ENCODE data around the gene UBASH3B. TPM values are rescaled to one million over a fixed set of nuclear protein-coding genes. Genes with fewer than 3 reads are reported as not detected.

Gene UBASH3B
- total and polyA plus RNA-seq, 2 of the 13 experiments (the other 11 are each of a cell fraction or from before 2014, with no cell fraction given) = 4.4 to 7.6 TPM

DNA sequence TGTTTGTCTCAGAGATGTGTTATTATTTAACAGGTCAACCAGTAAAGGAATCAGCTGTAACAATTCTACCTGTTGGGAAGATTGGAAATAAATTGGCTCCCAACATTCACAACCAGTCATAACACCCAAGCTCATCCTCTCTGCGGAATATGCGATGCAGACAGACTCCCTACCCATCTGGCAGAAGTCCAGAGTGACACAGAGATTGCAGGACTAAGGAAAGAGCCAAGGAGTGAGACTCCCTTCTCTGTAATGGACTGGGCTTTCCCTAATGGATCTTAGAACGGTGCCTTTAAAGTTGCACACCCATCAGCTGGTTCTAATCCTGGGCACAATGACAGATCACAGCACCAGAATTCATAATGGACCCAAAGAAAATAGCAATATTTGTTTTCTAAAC, 27.8 kb upstream of the UBASH3B start:
- FAIRE-seq = no peak

More for the DNA sequence above, 27.8 kb upstream of the UBASH3B start:
- ChIA-PET CTCF (ENCODE audit: low intra/inter-chr PET ratio, low total read pairs) (interaction anchor here (3.0 kb wide), 1 partner anchor 226 kb away, joined by 16 read pairs; no protein-coding TSS in a partner anchor), POLR2A (no interaction called here)
- Histone ChIP-seq H3K4me2 (ENCODE audit: low read depth, low read length) (no peak overlapping the region), H3K9me3 (ENCODE audit: low read length) (no peaks in the 10 kb centered on the region), H3K9ac (ENCODE audit: insufficient read depth, low read depth, low read length) (no peak overlapping the region), H3K79me2 (ENCODE audit: insufficient read depth, low read length) (no peaks in the 10 kb centered on the region), H3K27ac (ENCODE audit: extremely low read length, insufficient read depth, low read length) (no peak overlapping the region), H3K36me3 (replicated peaks in 1 of 2; ENCODE audit: control insufficient read depth in 1 of 2, insufficient read depth in 2 of 2, low read length in 2 of 2) (no peaks in the 10 kb centered on the region), H2AFZ (ENCODE audit: low read length) (no peak overlapping the region), H3K4me3 (replicated peaks in 1 of 3; ENCODE audit: insufficient read depth in 1 of 3, low read depth in 2 of 3, low read length in 3 of 3) (no peak overlapping the region), H3K27me3 (ENCODE audit: control insufficient read depth in 1 of 2, insufficient read depth in 2 of 2, low read length in 2 of 2) (peaks cover 6 to 20% of the 10 kb centered on the region in 2 experiments; a peak in 4 of 5 replicates), H4K20me1 (ENCODE audit: insufficient read depth, low read length) (no peaks in the 10 kb centered on the region), H3K4me1 (ENCODE audit: insufficient read depth, low read length) (peaks cover 12% of the 10 kb centered on the region)
- no peak for ATAC-seq
- no TSS peak for BruUV-seq (replicated peaks)
- DNase-seq (ENCODE audit: low spot score) = no peak
- in situ Hi-C loops (cut with HindIII; ENCODE audit: extremely low pct_ligation_motif_present, low pct_unique_long_range_greater_than_20kb) = no loop called here
- 0% methylated on average over 3 of the region's 3 CpGs for WGBS (ENCODE audit: low lambda C conversion rate)
- TF ChIP-seq KLF6 (CRISPR knock-in tag; IDR thresholded peaks at IDR 0.05) (no peak), ZNF878 (CRISPR knock-in tag; IDR thresholded peaks at IDR 0.05) (no peak), ZFP36L2 (CRISPR knock-in tag; IDR thresholded peaks at IDR 0.05) (no peak), HMGA1 (CRISPR knock-in tag; conservative IDR thresholded peaks at IDR 0.05) (no peak), NR2F2 (IDR thresholded peaks at IDR 0.05; ENCODE audit: borderline replicate concordance, low read depth) (no peak), SAP130 (CRISPR knock-in tag; IDR thresholded peaks at IDR 0.05; ENCODE audit: low read depth) (no peak), KAT8 (CRISPR knock-in tag; IDR thresholded peaks at IDR 0.05) (no peak), NCOA2 (CRISPR knock-in tag; IDR thresholded peaks at IDR 0.05) (no peak), ZNF263 (CRISPR knock-in tag; IDR thresholded peaks at IDR 0.05) (no peak), ZBTB38 (CRISPR knock-in tag; IDR thresholded peaks at IDR 0.05) (no peak), ESRRA (CRISPR knock-in tag; IDR thresholded peaks at IDR 0.05; ENCODE audit: low read depth) (no peak)
- TF ChIP-seq, protein P1, sequence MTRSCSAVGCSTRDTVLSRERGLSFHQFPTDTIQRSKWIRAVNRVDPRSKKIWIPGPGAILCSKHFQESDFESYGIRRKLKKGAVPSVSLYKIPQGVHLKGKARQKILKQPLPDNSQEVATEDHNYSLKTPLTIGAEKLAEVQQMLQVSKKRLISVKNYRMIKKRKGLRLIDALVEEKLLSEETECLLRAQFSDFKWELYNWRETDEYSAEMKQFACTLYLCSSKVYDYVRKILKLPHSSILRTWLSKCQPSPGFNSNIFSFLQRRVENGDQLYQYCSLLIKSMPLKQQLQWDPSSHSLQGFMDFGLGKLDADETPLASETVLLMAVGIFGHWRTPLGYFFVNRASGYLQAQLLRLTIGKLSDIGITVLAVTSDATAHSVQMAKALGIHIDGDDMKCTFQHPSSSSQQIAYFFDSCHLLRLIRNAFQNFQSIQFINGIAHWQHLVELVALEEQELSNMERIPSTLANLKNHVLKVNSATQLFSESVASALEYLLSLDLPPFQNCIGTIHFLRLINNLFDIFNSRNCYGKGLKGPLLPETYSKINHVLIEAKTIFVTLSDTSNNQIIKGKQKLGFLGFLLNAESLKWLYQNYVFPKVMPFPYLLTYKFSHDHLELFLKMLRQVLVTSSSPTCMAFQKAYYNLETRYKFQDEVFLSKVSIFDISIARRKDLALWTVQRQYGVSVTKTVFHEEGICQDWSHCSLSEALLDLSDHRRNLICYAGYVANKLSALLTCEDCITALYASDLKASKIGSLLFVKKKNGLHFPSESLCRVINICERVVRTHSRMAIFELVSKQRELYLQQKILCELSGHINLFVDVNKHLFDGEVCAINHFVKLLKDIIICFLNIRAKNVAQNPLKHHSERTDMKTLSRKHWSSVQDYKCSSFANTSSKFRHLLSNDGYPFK (CRISPR knock-in tag; IDR thresholded peaks at IDR 0.05; ENCODE audit: borderline replicate concordance) = no peak
- TF ChIP-seq, protein P2, sequence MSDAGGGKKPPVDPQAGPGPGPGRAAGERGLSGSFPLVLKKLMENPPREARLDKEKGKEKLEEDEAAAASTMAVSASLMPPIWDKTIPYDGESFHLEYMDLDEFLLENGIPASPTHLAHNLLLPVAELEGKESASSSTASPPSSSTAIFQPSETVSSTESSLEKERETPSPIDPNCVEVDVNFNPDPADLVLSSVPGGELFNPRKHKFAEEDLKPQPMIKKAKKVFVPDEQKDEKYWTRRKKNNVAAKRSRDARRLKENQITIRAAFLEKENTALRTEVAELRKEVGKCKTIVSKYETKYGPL (CRISPR knock-in tag; IDR thresholded peaks at IDR 0.05) = no peak
- intact Hi-C loops (cut with micrococcal nuclease; ENCODE audit: unreplicated experiment) = loop anchor here (2.0 kb wide), 1 partner anchor 47 kb away; no protein-coding TSS in a partner anchor

All from HepG2 (cell line).